HL-60 (cell line): ENCODE data around the gene UNC45A.

Experiments used
- CTCF ChIP-seq: IDR thresholded peaks from one replicate; pipeline ENCODE4 v1.5.1; 2011; ENCODE audit warnings: low read length, control low read depth, inconsistent platforms; ENCODE audit not compliant: insufficient read depth
- GABPA ChIP-seq: IDR thresholded peaks from 2 replicates; pipeline ENCODE4 v1.6.1; 2012; ENCODE audit warnings: low read depth
- POLR2AphosphoS5 ChIP-seq: IDR thresholded peaks from 2 replicates; pipeline ENCODE4 v1.6.1; 2012; ENCODE audit warnings: low read depth

GRCh38 chr15:90960298-90961091, 25.4 kb downstream of the UNC45A start:
- no peak for TF ChIP-seq CTCF
- no peak for TF ChIP-seq POLR2AphosphoS5
- TF ChIP-seq GABPA, result no peak
